A673 (cell line): ENCODE results near the gene HECTD4.

Experiments
- EZH2 ChIP-seq: fragments of 200-600 bp; sonication (generic); IDR thresholded peaks from 2 replicates; pipeline ENCODE4 v1.6.1; 2017; ENCODE audit warnings: borderline replicate concordance, low read depth, mild to moderate bottlenecking, mixed read lengths, antibody characterized with exemption, low read length; ENCODE audit not compliant: poor library complexity, severe bottlenecking
- TF ChIP-seq, protein P1 (sequence below): fragments of 300-800, 200-600 bp; sonication (generic); conservative IDR thresholded peaks from 2 replicates; pipeline ENCODE4 v1.5.1; 2017; ENCODE audit warnings: low read depth, mild to moderate bottlenecking, antibody characterized with exemption, low read length, moderate library complexity, mixed read lengths

DNA sequence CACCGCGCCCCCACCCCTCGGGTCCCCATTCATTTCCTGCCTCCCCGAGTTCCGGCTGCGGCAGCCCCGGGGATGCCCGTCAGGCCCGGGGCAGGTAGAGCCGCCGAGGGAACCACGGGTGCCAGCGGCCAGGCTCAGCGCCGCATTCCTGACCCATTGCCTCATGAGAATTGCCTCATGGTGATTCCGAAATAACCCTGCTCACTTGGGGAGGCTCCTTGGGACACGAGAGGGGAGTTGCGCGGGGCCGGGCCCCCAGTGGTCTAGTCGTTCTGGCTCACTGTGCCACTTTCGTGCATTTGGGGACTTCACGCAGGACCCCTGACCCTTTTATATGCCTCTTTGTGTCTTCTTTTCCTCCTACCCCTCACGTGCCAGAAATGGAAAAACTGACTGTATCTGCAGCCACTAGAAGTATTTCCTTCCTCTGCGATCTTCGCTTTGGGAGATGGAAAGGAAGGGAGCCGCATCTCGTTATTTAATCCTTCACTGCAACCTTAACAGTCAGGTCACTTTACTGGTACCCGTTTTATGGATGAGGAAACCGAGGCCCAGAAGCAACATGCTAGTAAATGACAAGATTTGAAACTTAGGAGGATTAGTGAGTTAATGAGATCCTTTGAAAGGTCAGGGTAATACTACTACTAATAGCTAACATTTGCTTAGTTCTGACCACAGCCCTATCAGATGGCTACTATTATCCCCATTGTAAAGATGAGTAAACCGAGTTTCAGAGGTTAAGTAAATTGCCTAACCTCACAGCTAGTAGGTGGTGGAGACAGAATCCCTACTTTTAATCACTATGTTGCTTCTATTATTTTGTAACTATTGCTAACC lies 37.3 kb upstream of the HECTD4 start:
- TF ChIP-seq, protein P1, sequence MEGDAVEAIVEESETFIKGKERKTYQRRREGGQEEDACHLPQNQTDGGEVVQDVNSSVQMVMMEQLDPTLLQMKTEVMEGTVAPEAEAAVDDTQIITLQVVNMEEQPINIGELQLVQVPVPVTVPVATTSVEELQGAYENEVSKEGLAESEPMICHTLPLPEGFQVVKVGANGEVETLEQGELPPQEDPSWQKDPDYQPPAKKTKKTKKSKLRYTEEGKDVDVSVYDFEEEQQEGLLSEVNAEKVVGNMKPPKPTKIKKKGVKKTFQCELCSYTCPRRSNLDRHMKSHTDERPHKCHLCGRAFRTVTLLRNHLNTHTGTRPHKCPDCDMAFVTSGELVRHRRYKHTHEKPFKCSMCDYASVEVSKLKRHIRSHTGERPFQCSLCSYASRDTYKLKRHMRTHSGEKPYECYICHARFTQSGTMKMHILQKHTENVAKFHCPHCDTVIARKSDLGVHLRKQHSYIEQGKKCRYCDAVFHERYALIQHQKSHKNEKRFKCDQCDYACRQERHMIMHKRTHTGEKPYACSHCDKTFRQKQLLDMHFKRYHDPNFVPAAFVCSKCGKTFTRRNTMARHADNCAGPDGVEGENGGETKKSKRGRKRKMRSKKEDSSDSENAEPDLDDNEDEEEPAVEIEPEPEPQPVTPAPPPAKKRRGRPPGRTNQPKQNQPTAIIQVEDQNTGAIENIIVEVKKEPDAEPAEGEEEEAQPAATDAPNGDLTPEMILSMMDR = no peak
- TF ChIP-seq EZH2 = no peak
